Measurements from ENCODE around the gene SRPK2. TPM values are rescaled to one million over a fixed set of nuclear protein-coding genes. Genes with fewer than 3 reads are reported as not detected.

The SRPK2 gene
- total RNA-seq, 1 experiment from 2014 or later: 50.5 TPM

DNA sequence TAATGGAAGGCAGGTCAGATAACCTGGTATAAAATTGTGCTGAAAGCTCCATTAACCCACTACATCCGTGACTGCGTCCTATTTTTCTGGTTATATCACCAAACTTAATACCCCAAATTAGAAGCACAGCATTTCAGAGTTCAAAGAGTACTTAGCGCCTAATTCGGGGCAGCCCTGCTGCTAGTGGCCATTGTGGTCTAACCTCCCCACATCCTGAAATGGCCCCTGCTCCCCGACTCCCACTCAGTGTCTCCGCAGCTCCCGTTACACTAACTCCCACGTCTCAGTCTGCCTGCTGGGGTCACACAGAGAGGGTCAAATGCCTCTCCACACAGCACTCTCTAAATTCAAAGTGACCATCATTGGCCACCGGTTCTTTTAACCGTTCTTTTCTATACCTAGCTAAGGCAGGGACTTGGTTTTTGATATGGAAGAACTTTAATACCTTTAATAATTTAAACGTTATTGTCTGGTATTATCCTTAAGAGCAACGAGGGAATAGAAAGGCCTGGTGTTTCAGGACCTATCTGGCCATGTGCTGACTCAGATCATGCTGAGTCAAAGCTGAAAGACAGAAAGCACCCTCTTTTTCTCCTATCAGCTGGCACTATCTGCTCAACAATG, 257.6 kb downstream of the SRPK2 start:
- H3K36me3 Mint-ChIP-seq: peaks cover 15% of the 10 kb centered on the region; the same call in 1 of the 2 replicates
- ATAC-seq: no peak; the same call in 1 of the 2 replicates

DNA sequence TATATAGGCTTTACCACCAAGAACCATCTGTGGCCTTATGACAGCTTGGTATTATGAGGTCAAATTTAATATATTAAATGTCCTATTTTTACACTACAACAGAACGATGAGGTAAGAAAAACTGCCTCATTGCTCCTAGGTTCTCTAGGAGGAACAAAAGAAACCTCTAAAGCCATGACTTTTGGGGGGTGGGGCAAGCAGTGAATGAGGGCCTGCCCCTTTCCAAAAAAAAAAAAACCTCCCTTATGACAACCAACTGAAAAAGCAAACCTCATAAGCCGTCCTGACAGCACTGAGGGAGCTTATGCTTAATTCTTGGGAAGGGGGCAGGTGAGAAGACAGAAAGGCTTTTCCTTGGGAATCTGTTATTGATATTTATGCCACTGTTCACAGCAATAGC, 258.1 kb downstream of the SRPK2 start:
- H3K27me3 Mint-ChIP-seq (ENCODE audit: low read depth): no peaks in the 10 kb centered on the region
- no peak overlapping the region for H3K4me3 Mint-ChIP-seq
- no peaks in the 10 kb centered on the region for H3K9me3 Mint-ChIP-seq
- POLR2A ChIA-PET: no interaction called here
- H3K27ac Mint-ChIP-seq: no peak overlapping the region
- DNase-seq (ENCODE audit: low spot score) (no peak), ATAC-seq (no peak)
- H3K4me1 Mint-ChIP-seq: 0 out of 2 replicates have a peak, but pooled peaks cover 4% of the 10 kb centered on the region
- H3K36me3 Mint-ChIP-seq: peaks cover 18% of the 10 kb centered on the region; the same call in 1 of the 2 replicates
- CTCF ChIA-PET: interaction anchor here (1.2 to 1.9 kb wide), 2 partner anchors 10 to 247 kb away, joined by 3 to 8 read pairs; no protein-coding TSS in a partner anchor
- TF ChIP-seq, protein P1, sequence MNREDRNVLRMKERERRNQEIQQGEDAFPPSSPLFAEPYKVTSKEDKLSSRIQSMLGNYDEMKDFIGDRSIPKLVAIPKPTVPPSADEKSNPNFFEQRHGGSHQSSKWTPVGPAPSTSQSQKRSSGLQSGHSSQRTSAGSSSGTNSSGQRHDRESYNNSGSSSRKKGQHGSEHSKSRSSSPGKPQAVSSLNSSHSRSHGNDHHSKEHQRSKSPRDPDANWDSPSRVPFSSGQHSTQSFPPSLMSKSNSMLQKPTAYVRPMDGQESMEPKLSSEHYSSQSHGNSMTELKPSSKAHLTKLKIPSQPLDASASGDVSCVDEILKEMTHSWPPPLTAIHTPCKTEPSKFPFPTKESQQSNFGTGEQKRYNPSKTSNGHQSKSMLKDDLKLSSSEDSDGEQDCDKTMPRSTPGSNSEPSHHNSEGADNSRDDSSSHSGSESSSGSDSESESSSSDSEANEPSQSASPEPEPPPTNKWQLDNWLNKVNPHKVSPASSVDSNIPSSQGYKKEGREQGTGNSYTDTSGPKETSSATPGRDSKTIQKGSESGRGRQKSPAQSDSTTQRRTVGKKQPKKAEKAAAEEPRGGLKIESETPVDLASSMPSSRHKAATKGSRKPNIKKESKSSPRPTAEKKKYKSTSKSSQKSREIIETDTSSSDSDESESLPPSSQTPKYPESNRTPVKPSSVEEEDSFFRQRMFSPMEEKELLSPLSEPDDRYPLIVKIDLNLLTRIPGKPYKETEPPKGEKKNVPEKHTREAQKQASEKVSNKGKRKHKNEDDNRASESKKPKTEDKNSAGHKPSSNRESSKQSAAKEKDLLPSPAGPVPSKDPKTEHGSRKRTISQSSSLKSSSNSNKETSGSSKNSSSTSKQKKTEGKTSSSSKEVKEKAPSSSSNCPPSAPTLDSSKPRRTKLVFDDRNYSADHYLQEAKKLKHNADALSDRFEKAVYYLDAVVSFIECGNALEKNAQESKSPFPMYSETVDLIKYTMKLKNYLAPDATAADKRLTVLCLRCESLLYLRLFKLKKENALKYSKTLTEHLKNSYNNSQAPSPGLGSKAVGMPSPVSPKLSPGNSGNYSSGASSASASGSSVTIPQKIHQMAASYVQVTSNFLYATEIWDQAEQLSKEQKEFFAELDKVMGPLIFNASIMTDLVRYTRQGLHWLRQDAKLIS (CRISPR knock-in tag; IDR thresholded peaks at IDR 0.05; ENCODE audit: borderline replicate concordance): no peak
- TF ChIP-seq, protein P2, sequence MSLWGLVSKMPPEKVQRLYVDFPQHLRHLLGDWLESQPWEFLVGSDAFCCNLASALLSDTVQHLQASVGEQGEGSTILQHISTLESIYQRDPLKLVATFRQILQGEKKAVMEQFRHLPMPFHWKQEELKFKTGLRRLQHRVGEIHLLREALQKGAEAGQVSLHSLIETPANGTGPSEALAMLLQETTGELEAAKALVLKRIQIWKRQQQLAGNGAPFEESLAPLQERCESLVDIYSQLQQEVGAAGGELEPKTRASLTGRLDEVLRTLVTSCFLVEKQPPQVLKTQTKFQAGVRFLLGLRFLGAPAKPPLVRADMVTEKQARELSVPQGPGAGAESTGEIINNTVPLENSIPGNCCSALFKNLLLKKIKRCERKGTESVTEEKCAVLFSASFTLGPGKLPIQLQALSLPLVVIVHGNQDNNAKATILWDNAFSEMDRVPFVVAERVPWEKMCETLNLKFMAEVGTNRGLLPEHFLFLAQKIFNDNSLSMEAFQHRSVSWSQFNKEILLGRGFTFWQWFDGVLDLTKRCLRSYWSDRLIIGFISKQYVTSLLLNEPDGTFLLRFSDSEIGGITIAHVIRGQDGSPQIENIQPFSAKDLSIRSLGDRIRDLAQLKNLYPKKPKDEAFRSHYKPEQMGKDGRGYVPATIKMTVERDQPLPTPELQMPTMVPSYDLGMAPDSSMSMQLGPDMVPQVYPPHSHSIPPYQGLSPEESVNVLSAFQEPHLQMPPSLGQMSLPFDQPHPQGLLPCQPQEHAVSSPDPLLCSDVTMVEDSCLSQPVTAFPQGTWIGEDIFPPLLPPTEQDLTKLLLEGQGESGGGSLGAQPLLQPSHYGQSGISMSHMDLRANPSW (CRISPR knock-in tag; conservative IDR thresholded peaks at IDR 0.05; ENCODE audit: low read depth): no peak
- TF ChIP-seq FOXJ3 (CRISPR knock-in tag; IDR thresholded peaks at IDR 0.05; ENCODE audit: borderline replicate concordance): no peak
- TF ChIP-seq, protein P3, sequence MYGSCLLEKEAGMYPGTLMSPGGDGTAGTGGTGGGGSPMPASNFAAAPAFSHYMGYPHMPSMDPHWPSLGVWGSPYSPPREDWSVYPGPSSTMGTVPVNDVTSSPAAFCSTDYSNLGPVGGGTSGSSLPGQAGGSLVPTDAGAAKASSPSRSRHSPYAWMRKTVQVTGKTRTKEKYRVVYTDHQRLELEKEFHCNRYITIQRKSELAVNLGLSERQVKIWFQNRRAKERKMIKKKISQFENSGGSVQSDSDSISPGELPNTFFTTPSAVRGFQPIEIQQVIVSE (CRISPR knock-in tag; IDR thresholded peaks at IDR 0.05; ENCODE audit: borderline replicate concordance): no peak
- TF ChIP-seq, protein P4, sequence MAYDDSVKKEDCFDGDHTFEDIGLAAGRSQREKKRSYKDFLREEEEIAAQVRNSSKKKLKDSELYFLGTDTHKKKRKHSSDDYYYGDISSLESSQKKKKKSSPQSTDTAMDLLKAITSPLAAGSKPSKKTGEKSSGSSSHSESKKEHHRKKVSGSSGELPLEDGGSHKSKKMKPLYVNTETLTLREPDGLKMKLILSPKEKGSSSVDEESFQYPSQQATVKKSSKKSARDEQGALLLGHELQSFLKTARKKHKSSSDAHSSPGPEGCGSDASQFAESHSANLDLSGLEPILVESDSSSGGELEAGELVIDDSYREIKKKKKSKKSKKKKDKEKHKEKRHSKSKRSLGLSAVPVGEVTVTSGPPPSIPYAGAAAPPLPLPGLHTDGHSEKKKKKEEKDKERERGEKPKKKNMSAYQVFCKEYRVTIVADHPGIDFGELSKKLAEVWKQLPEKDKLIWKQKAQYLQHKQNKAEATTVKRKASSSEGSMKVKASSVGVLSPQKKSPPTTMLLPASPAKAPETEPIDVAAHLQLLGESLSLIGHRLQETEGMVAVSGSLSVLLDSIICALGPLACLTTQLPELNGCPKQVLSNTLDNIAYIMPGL (CRISPR knock-in tag; IDR thresholded peaks at IDR 0.05): no peak

More for the DNA sequence above, 257.6 kb downstream of the SRPK2 start:
- 0 out of 2 replicates have a peak, but pooled peaks cover 4% of the 10 kb centered on the region for H3K4me1 Mint-ChIP-seq
- DNase-seq (ENCODE audit: low spot score): no peak
- TF ChIP-seq HMGA2 (CRISPR knock-in tag; IDR thresholded peaks at IDR 0.05) (no peak), NR3C1 (CRISPR knock-in tag; conservative IDR thresholded peaks at IDR 0.05; ENCODE audit: low read depth) (no peak), JAZF1 (CRISPR knock-in tag; IDR thresholded peaks at IDR 0.05) (no peak), NR2C2 (CRISPR knock-in tag; IDR thresholded peaks at IDR 0.05) (no peak), TCF7 (CRISPR knock-in tag; IDR thresholded peaks at IDR 0.05; ENCODE audit: low read depth) (no peak), CREM (CRISPR knock-in tag; IDR thresholded peaks at IDR 0.05) (no peak), NFATC4 (CRISPR knock-in tag; IDR thresholded peaks at IDR 0.05) (no peak), ELF4 (CRISPR knock-in tag; IDR thresholded peaks at IDR 0.05; ENCODE audit: low read depth) (no peak), TEAD1 (CRISPR knock-in tag; IDR thresholded peaks at IDR 0.05) (no peak), FOXP1 (CRISPR knock-in tag; IDR thresholded peaks at IDR 0.05; ENCODE audit: borderline replicate concordance) (no peak), SMAD4 (CRISPR knock-in tag; IDR thresholded peaks at IDR 0.05) (no peak), IRF2 (CRISPR knock-in tag; IDR thresholded peaks at IDR 0.05; ENCODE audit: borderline replicate concordance, low read depth) (no peak), SOX15 (CRISPR knock-in tag; IDR thresholded peaks at IDR 0.05) (no peak)
- TF ChIP-seq, protein P5, sequence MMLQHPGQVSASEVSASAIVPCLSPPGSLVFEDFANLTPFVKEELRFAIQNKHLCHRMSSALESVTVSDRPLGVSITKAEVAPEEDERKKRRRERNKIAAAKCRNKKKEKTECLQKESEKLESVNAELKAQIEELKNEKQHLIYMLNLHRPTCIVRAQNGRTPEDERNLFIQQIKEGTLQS (CRISPR knock-in tag; conservative IDR thresholded peaks at IDR 0.05): no peak
- TF ChIP-seq, protein P6, sequence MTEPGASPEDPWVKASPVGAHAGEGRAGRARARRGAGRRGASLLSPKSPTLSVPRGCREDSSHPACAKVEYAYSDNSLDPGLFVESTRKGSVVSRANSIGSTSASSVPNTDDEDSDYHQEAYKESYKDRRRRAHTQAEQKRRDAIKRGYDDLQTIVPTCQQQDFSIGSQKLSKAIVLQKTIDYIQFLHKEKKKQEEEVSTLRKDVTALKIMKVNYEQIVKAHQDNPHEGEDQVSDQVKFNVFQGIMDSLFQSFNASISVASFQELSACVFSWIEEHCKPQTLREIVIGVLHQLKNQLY (CRISPR knock-in tag; IDR thresholded peaks at IDR 0.05): no peak
- TF ChIP-seq, protein P7, sequence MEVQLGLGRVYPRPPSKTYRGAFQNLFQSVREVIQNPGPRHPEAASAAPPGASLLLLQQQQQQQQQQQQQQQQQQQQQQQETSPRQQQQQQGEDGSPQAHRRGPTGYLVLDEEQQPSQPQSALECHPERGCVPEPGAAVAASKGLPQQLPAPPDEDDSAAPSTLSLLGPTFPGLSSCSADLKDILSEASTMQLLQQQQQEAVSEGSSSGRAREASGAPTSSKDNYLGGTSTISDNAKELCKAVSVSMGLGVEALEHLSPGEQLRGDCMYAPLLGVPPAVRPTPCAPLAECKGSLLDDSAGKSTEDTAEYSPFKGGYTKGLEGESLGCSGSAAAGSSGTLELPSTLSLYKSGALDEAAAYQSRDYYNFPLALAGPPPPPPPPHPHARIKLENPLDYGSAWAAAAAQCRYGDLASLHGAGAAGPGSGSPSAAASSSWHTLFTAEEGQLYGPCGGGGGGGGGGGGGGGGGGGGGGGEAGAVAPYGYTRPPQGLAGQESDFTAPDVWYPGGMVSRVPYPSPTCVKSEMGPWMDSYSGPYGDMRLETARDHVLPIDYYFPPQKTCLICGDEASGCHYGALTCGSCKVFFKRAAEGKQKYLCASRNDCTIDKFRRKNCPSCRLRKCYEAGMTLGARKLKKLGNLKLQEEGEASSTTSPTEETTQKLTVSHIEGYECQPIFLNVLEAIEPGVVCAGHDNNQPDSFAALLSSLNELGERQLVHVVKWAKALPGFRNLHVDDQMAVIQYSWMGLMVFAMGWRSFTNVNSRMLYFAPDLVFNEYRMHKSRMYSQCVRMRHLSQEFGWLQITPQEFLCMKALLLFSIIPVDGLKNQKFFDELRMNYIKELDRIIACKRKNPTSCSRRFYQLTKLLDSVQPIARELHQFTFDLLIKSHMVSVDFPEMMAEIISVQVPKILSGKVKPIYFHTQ (CRISPR knock-in tag; IDR thresholded peaks at IDR 0.05): no peak
- TF ChIP-seq, protein P8, sequence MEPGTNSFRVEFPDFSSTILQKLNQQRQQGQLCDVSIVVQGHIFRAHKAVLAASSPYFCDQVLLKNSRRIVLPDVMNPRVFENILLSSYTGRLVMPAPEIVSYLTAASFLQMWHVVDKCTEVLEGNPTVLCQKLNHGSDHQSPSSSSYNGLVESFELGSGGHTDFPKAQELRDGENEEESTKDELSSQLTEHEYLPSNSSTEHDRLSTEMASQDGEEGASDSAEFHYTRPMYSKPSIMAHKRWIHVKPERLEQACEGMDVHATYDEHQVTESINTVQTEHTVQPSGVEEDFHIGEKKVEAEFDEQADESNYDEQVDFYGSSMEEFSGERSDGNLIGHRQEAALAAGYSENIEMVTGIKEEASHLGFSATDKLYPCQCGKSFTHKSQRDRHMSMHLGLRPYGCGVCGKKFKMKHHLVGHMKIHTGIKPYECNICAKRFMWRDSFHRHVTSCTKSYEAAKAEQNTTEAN (CRISPR knock-in tag; IDR thresholded peaks at IDR 0.05): no peak
- TF ChIP-seq, protein P9, sequence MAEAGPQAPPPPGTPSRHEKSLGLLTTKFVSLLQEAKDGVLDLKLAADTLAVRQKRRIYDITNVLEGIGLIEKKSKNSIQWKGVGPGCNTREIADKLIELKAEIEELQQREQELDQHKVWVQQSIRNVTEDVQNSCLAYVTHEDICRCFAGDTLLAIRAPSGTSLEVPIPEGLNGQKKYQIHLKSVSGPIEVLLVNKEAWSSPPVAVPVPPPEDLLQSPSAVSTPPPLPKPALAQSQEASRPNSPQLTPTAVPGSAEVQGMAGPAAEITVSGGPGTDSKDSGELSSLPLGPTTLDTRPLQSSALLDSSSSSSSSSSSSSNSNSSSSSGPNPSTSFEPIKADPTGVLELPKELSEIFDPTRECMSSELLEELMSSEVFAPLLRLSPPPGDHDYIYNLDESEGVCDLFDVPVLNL (CRISPR knock-in tag; IDR thresholded peaks at IDR 0.05; ENCODE audit: borderline replicate concordance, low read depth): no peak
- H3K27ac Mint-ChIP-seq: no peak overlapping the region
- H3K27me3 Mint-ChIP-seq (ENCODE audit: low read depth): no peaks in the 10 kb centered on the region
- H3K9me3 Mint-ChIP-seq: no peaks in the 10 kb centered on the region
- ChIA-PET POLR2A (no interaction called here), CTCF (interaction anchor here (1.9 kb wide), 1 partner anchor 10 kb away, joined by 8 read pairs; no protein-coding TSS in a partner anchor)
- H3K4me3 Mint-ChIP-seq: no peak overlapping the region
